Activated CD8-positive, alpha-beta memory T cell treated with anti-CD3 and anti-CD28 coated beads, Interleukin-2, amount 50 U/mL, for 24 hours (primary cell): ENCODE measurements around the gene ACSL3.
A peak's percentile ranks its signal among the peaks of the same experiment; 100 is the strongest.
"Not testable (repeated sequence)": the region's sequence is repeated elsewhere in the genome, so short reads cannot be mapped to it uniquely, and the experiment has no call there.

Experiments
- DNase-seq: peaks from one replicate; pipeline ENCODE4 v3.0.0-alpha.2; 2020; ENCODE audit errors: extremely low read depth

Gene ACSL3

GRCh38 chr2:222912117-222912516 lies 51.3 kb downstream of the ACSL3 start:
- DNase-seq: no peak

DNA sequence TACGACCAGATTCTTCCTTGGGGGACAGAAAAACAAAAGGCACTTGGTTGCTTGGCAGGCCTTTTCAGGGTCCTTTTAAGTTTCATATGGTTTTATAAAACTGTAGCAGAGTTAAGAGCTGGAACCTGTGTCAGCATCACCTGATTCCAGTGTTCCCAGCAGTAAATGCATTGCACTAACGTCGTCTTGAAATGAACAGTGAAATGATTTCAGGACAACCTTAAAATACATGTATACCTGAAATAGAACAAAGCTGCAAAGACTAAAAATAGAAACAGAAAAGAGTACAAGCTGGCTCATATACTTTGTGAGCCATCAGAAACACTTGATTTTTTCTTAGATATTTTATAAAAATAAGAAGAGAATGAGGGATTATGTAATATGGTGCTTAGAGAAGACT lies 51.9 kb downstream of the ACSL3 start:
- DNase-seq: no peak

GRCh38 chr2:222915092-222915957 lies 54.5 kb downstream of the ACSL3 start:
- no peak for DNase-seq

- DNase-seq: no peak
Observed at GRCh38 chr2:222916229-222917197, 55.7 kb downstream of the ACSL3 start.

- not testable (repeated sequence) for DNase-seq
Observed at GRCh38 chr2:222917212-222917611, 56.4 kb downstream of the ACSL3 start.

DNA sequence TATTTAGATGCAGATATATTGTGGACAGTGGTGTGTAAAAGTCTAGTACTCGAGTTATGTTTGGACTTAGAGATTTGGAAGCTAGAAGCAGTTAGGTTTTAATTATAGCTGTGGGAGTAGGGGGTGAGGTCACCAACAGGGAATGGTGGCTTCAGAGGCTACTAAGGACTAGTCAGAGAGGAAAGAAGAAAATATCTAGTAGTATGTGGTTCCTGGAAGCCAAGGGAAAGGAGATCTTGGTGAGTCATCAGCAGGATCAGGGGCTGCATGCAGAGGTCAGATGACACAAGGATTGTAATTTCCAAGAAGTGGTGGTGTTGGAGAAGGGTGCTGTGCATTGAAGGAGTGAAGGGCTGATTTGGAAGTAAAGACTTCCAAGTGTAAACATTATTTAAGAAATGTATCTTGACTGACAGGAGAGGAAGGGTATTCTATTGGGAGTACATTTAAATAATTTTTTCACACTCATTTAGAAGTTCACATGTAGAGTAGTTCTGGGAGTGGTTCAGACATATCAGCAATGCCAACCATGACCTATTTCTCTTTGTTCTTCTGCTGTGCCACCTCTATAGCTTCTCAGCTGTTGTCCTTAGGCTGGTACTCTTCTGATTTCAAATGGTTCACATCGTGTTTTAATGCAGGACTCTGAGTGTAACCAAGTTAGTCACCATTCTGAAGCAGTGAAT lies 59.1 kb downstream of the ACSL3 start:
- no peak for DNase-seq

DNA sequence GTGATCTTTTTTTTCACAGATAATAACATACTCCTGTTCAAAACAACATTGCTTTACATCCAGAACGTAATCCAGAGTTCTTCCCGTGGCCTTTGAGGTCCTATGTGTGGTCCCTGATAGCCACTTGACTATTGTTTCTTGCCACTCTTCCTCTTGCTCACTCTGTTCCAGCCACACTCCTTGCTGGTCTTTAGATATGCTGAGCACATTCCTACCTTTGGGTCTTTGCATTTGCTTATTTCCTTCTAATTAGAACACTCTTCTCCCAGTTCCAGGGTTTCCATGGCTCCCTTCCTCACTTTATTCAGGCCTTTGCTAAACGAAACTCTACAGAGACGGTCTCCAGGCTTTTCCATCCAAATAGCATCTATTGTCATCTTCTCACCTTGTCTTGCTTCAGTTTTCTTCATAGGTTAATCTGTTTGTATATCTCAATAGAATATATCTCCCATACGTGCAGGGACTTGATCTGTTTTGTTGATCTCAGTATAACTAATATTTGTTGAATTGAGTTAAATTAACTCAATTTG lies 59.9 kb downstream of the ACSL3 start:
- no peak for DNase-seq

- no peak for DNase-seq
Observed at GRCh38 chr2:222922019-222922800, 61.4 kb downstream of the ACSL3 start.

GRCh38 chr2:222926915-222927314 lies 66.1 kb downstream of the ACSL3 start:
- no peak for DNase-seq

DNA sequence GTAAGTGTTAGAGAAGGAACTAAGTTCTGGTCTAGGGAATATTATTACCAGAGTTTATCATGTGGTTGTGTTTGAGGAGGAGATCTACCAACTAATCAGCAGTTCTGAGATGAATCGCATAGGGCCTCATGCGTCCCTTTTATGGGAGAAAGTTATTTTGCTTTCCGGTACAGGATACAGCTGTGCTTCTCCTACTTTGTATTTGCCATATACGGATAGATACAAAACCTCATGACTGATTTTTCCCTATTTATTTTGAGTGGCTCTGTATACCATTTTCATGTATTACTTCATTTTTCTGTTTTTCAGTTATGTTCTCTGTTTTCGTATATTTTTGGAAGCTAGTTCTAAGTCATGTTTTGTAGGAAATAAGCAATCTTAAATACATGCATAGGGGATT lies 66.8 kb downstream of the ACSL3 start:
- no peak for DNase-seq

DNA sequence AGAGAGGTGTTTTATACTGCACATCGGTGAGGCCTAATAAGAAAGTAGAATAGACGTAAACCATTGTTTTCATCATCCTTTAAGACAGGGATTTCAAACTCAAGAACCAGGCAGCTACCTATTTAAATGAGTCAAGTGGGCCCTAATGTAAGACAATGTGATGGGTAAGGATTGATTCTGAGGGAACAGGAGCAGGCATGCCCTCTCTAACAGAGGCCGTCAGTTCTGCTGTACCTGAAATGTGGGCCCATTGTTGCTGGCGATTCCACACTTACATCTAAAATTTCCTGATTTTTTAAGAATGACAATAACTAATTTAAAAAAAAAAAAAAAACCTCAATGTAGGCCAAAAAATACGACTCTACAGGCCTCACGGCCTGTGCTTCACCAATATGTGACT lies 67.5 kb downstream of the ACSL3 start:
- DNase-seq: no peak

- no peak for DNase-seq
Observed at GRCh38 chr2:222930862-222931261, 70.0 kb downstream of the ACSL3 start.

GRCh38 chr2:222931659-222932058 lies 70.8 kb downstream of the ACSL3 start:
- DNase-seq: no peak

GRCh38 chr2:222933458-222933857 lies 72.6 kb downstream of the ACSL3 start:
- no peak for DNase-seq

DNA sequence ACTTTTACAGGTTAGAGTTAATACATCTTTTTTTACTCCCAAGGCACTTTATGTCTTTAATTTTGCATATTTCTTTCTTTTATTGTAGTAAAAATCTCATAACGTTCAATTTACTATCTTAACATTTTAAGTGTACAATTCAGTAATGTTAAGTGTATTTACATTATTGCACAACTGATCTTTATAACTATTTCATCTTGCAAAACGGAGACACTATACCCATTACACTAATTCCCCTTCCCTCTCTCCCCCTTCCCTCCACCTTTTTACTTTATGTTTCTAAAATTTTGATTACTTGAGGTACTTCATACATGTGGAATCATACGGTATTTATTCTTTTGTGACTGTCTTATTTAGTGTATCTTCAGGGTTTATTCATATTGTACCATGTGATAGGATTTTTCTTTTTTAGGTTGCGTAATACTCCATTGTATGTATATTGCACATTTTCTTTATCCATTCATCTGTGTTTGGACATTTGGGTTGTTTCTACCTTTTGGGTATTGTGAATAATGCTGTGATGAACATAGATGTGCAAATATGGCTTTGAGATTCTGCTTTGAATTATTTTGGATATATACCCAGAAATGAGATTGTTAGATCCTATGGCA lies 75.0 kb downstream of the ACSL3 start:
- no peak for DNase-seq

- DNase-seq: no peak
Observed at GRCh38 chr2:222936705-222937104, 75.9 kb downstream of the ACSL3 start.

GRCh38 chr2:222938327-222938726 lies 77.5 kb downstream of the ACSL3 start:
- no peak for DNase-seq

- DNase-seq: peak; percentile 24
Observed at GRCh38 chr2:222939208-222939856, 78.5 kb downstream of the ACSL3 start.

DNA sequence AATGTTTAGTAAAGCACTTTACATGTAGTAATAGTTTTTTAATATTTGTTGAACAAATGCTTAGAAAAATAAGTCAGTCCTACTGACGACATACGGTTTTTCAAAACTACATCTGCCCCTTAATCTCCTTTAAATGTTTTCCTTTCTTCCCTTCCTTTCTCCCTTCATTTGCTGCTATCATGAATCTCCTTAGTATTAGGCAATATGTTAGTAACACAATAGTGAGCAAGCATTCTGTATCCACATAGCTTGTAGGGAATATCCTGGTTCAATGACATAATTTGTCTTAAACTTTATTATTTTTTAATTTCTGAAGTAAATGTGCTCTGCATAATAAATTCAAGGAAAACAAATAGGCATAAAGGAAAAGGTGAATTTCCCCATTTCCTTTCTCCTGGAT lies 79.1 kb downstream of the ACSL3 start:
- no peak for DNase-seq

GRCh38 chr2:222941510-222942032 lies 80.7 kb downstream of the ACSL3 start:
- DNase-seq: no peak
